ENCODE measurements around the gene TBC1D2B.

TBC1D2B gene

GRCh38 chr15:78044407-78045155 is 32.9 kb downstream of the TBC1D2B start:
- DNase-seq (ENCODE audit: low spot score) = no peak
- no peak for TF ChIP-seq CTCF (conservative IDR thresholded peaks at IDR 0.05; ENCODE audit: low read depth)
- ChIA-PET POLR2A (ENCODE audit: low non-redundant PET) (no interaction called here), CTCF (interaction anchor here (0.8 kb wide), 1 partner anchor 78 kb away, joined by 3 read pairs; no protein-coding TSS in a partner anchor)
- H3K27ac ChIP-seq = no peak overlapping the region

GRCh38 chr15:78041946-78042345 is 35.6 kb downstream of the TBC1D2B start:
- TF ChIP-seq CTCF (conservative IDR thresholded peaks at IDR 0.05; ENCODE audit: low read depth) = no peak
- ChIA-PET POLR2A (ENCODE audit: low non-redundant PET) (no interaction called here), CTCF (no interaction called here)
- no peak for DNase-seq (ENCODE audit: low spot score)
- H3K27ac ChIP-seq = no peak overlapping the region

DNA sequence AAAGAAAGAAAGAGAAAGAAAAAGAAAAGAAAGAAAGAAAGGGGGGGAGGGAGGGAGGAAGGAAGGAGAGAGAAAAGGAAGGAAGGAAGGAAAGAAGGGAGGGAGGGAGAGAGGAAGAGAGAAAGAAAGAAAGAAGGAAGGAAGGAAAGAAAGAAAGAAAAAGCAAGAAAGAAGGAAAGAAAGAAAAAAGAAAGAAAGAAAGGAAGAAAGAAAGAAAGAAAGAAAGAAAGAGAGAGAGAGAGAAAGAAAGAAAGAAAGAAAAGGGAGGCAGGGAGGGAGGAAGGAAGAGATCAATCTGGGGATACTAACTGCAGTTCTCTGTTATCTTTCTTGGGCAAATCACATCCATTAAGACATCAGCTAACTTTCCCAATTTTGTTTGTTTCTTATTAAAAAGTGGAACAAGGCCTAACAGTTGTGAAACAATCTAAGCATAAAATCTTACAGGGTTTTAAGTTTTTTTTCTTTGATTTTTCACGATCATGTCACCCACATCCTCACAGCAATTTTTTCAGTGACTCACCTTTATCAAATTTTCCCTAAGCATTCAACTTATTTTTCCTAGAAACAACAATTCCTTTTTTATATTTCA is 36.8 kb downstream of the TBC1D2B start:
- ChIA-PET CTCF (no interaction called here), POLR2A (ENCODE audit: low non-redundant PET) (no interaction called here)
- no peak overlapping the region for H3K27ac ChIP-seq
- DNase-seq (ENCODE audit: low spot score) = no peak
- TF ChIP-seq CTCF (conservative IDR thresholded peaks at IDR 0.05; ENCODE audit: low read depth) = no peak

DNA sequence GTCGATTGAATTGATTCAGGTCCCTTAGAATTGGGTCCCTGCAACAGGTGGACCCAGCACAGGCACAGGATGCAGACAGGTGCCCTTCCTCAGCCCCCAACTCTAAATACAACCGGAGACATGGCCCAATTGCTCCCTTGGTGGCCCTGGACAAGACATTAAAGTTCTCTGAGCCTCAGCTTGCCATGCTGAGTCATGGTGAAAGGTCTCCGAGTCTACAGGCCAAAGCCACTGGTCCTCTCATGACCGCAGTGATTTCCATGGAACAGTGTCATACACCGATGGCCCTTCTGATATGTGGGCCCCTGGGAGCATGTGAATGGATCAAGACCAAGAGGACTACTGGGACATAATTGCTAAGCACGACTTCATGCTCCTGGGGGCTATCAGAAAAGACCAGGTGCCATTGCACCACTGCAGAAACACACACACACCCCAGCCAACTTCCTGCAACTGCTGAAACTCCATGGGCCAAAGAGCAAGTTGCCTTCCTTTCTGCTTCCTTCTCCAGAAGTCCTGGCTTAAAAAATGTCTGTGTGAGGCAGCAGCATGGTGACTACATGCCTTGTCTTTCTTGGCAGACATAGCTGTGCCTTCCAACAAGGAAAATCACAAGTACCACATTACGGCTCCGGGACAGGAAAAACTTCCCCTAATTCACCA is 38.8 kb downstream of the TBC1D2B start:
- POLR2A ChIA-PET (ENCODE audit: low non-redundant PET) = no interaction called here
- DNase-seq (ENCODE audit: low spot score) = no peak
- H3K27ac ChIP-seq = 0 out of 2 replicates have a peak overlapping the region, but pooled peaks have one; percentile 5
- CTCF ChIA-PET = no interaction called here
- no peak for TF ChIP-seq CTCF (conservative IDR thresholded peaks at IDR 0.05; ENCODE audit: low read depth)

DNA sequence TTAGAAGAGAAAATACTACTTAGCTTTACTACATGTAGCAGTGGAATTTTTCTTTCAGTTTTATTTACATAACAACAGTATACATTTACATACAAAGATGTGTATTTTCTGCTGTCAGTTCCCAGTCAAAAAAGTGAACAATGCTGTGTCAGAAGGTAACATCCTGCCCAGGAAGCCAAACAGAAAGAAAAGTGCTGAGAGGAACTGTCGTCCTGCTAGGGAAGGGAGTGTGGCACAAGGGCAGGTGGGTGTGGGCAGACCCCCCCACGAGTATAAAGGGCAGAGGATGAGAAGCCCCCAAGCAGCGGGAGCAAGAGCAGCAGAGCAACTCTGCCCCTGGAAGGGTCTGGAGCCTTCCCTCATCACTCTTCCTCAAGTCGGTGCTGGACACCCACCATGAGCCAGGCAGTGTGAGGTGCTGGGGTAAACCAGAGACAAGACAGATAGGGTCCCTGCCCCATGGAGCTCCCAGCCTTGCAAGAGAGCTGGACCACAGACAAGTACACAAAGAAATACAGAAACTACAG is 39.7 kb downstream of the TBC1D2B start:
- DNase-seq (ENCODE audit: low spot score) = no peak
- H3K27ac ChIP-seq = no peak overlapping the region
- ChIA-PET POLR2A (ENCODE audit: low non-redundant PET) (no interaction called here), CTCF (no interaction called here)
- TF ChIP-seq CTCF (conservative IDR thresholded peaks at IDR 0.05; ENCODE audit: low read depth) = no peak

DNA sequence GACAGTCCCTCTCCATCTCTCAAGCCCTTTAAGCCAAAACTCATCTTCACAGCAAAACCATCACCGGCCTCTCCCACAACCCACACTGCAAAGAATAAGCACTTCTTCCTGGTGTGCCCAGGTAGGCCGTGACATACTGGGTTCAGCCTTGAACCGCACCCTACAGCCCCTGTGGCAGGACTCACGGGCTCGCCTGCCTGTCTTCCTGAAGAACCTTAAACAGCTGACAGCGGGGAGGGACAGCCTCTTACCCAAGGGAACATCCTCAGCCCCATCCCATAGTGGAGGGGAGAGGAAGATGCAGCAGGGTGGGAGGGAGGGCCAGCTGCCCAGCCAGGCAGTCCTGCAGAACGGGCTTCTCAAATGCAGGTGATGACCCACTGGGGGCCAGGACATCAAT is 40.2 kb downstream of the TBC1D2B start:
- DNase-seq (ENCODE audit: low spot score) = no peak
- POLR2A ChIA-PET (ENCODE audit: low non-redundant PET) = no interaction called here
- no peak overlapping the region for H3K27ac ChIP-seq
- TF ChIP-seq CTCF (conservative IDR thresholded peaks at IDR 0.05; ENCODE audit: low read depth) = no peak
- CTCF ChIA-PET = no interaction called here

All from RWPE1 (cell line).